OCI-LY1 (cell line): Measurements from ENCODE around the gene OPRM1.

ENCODE experiments used
- CTCF ChIP-seq: fragments of 200-600 bp; sonication (generic), shearing (Covaris generic); IDR thresholded peaks from 2 replicates; pipeline ENCODE4 v1.5.1; 2017; ENCODE audit warnings: mild to moderate bottlenecking, antibody characterized with exemption, low read length, moderate library complexity, mixed read lengths
- EZH2 ChIP-seq: fragments of 200-600 bp; sonication (generic), shearing (Covaris generic); IDR thresholded peaks from 2 replicates; pipeline ENCODE4 v1.8.0; 2017; ENCODE audit warnings: borderline replicate concordance, mixed run types, mild to moderate bottlenecking, antibody characterized with exemption, low read length, moderate library complexity, mixed read lengths

- TF ChIP-seq CTCF (no peak), EZH2 (no peak)
Measured at GRCh38 chr6:154277629-154278017, 238.6 kb downstream of the OPRM1 start.
